M059J (cell line): ENCODE results near the gene BMS1. TPM values are rescaled to one million over a fixed set of nuclear protein-coding genes. Genes with fewer than 3 reads are reported as not detected.
"Not testable (repeated sequence)": the region's sequence is repeated elsewhere in the genome, so short reads cannot be mapped to it uniquely, and the experiment has no call there.

Experiments
- DNase-seq: peaks from one replicate; pipeline ENCODE4 v3.0.0-alpha.2; 2012; ENCODE audit warnings: low read depth
- total RNA-seq: library from RNA; depleted of rRNA; stranded (reverse); fragments of >200 nt; shearing (Covaris generic); gene quantifications from 2 replicates; pipeline ENCODE4 v1.2.3, GENCODE V29; 2014

BMS1 gene
- total RNA-seq, 1 experiment from 2014 or later = 20.6 TPM

DNA sequence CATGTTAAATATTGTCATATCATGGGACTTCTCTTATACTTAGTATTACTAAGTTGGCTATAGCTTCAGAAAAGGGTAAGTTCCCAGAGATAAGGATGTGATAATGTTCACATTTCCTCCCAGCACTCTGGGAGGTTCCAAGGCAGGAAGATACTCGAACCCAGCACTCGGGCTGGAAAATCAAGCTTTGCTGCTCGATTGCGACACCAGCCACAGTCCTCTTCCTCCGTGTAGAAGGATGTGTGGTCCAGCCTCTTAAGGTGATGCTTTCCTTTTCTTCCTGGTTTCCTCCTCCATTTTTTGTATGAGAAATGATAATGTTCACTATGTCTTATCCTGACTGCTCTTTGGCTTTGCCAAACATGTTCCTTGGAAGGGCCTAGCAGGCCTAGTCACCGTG lies 3.2 kb downstream of the BMS1 start:
- no peak for DNase-seq

- DNase-seq = no peak
These were observed 8.2 kb downstream of the BMS1 start for GRCh38 chr10:42790835-42791234.

DNA sequence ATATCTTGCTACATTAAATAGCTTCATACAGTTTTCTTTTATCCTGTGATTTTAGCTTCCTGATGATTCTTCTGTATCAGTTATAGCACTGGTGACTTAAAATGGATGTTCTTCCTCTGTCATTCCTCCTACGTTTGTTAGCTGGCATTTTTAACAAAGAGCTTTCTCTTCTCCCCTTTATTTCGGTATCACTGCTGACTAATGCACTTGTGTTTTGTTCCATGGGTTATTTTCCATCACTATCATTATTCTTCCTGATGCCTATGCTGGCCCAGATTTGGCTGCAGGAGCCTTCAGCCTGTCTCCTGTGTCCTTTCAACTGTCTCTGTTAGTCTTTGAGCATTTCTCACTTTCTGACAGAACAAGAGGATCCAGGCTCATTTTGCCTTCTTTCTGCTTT lies 13.1 kb downstream of the BMS1 start:
- DNase-seq = no peak

DNA sequence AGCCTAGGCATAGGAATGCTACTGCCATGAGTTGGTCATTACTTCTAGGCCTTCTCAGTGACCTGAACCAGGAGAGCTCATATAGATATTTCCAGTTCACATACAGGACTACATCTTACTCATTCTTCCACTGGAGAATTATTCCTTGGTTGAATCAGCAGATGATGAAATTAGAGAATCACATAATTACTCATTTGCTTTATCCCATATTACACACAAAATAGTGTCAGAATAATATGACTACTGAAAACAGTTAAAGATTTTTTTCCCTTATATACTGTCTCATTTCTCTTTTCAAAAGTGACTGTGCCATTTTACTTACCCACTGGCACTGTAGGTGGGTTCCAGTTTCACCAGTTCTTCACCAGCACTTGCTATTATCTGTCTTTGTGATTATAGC lies 18.5 kb downstream of the BMS1 start:
- DNase-seq = no peak

DNA sequence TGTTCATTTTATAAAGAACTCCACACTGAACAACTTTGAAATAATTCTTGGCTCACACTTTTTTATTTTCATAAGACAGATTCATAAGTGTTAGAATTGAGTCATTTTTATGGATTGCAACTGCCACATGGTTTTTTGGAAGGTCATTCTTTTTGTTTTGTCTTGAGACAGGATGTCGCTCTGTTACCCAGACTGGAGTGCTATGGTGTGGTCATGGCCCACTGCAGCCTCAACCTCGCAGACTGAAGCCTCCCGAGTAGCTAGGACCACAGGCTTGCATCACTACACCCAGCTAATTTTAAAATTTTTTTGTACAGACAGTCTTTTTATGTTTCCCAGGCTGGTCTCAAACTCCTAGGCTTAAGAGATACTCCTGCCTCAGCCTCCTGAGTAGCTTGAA lies 20.3 kb downstream of the BMS1 start:
- DNase-seq = no peak

GRCh38 chr10:42809676-42810075 lies 27.1 kb downstream of the BMS1 start:
- no peak for DNase-seq

GRCh38 chr10:42812028-42812427 lies 29.4 kb downstream of the BMS1 start:
- DNase-seq = no peak

- not testable (repeated sequence) for DNase-seq
These were observed 31.5 kb downstream of the BMS1 start for GRCh38 chr10:42813989-42814687.

DNA sequence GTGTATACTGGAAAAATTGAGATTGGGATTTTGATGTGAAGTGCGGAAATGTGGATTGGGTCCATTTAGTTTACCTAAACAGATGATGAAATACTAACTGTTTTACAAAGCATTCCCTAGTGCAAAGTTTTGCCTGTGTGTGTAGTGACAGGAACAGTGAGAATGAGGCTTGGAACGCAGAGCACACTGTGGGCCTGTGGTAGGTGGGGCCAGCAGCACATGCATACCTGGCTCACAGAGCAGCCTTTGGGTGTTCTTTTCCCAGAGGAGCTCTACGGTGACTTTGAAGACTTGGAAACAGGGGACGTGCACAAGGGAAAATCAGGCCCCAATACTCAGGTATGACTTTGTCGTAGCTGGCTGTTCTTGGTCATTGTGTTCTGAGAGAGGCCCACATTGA lies 33.7 kb downstream of the BMS1 start:
- not testable (repeated sequence) for DNase-seq

DNA sequence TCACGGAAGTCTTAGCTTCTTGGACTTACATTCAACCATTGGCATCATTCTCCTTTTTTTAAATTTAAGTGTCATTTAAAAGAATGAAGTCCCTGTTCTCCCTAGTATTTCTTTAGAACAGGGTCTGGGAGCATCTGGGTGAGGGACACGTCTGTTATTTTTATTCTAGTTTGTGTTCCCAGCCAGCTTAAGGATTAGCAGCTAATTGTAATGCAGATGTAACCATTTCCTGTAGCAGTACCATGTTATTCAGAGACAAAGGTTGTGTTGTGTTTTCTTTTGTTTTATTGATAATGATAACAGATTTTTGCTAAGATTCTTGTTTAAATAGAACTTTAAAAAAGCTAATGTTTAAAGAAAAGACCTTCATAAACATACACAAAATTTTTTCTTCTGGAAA lies 34.3 kb downstream of the BMS1 start:
- DNase-seq = no peak

DNA sequence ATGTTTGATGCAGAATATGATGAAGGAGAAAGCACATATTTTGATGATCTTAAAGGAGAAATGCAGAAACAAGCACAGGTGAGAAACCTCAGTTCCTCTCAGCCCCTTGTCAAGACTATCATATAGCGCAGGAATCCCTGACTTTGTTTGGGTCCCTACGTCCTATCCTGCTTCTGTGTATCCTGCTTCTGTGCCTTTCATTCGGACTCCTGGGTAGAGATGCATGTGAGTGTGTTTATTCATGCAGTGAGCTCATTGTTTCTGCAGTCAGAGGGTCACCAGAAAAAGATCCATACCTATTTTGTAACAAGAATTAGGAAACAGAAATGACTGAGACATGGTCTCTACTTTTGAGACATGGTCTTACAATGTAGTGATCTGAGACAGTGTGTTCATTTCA lies 34.8 kb downstream of the BMS1 start:
- DNase-seq = not testable (repeated sequence)

DNA sequence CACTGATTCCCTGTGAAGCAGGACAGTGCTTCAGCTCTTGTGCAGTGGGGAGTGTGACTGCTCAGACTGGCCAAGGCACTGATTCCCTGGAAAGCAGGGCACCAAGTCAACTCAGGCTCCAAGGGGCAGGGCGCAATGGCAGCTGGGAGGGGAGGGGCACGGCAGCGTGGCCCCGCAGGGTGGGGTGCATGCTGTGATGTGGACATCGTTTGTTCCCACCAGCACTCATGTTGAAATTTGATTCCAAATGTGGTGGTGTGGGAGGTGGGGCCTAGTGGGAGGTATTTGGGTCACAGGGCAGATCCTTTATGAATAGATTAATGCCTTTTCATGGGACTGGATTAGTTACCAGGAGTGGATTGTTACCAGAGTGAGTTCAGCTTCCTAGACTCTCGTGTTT lies 44.2 kb downstream of the BMS1 start:
- DNase-seq = not testable (repeated sequence)

DNA sequence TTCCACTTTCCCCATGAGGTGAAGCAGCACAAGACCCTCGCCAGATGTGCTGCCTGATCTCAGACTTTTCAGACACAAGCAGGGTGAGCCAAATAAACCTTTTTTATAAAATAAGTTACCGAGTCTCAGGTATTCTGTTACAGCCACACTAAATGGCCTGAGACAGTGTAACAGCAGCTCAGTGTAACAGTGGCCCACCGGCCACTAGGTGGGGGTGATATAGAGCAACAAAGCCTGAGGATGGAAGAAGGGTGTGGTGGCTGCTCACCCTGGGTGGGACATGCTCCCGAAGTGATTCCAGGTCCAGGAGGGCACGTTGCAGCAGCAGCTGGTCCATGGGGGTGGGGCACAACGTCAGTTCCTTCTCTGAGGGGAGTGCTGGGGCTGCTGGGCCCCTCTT lies 44.6 kb downstream of the BMS1 start:
- DNase-seq = no peak

DNA sequence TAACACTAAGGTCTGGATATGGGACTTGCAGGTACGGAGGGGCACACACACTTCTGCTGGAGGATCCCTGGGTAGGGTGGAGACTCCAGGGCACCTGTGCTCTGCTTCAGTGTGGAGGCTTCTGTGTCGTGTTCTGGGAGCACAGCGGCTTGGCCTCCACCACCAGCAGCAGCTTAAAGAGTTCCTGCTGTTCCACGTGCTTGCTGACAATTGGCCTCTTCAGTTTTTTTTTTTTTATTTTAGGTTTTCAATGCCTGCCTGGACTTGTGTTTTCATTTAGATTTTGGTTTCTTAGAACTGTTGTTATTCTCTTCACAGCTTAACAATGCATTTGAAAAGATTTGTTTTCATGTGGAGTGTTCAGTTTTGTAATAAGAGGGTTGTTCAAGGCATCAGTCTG lies 45.8 kb downstream of the BMS1 start:
- DNase-seq = not testable (repeated sequence)

DNA sequence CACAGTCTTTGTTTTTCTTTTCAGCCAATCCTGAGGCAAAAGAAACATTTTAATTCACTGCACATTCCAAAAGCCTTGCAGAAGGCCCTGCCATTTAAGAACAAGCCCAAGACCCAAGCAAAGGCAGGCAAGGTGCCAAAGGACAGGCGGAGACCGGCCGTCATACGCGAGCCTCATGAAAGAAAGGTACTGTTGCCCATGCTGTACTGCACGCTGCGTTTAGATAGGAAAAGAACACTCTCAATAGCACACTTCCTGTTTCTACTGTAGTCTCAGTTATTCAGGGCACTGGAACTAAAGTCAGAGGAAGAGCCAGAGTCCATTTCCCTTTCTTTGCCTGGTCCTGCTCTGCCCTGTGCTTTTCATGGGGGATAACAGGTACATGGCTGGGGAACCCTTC lies 47.6 kb downstream of the BMS1 start:
- no peak for DNase-seq

- no peak for DNase-seq
These were observed 53.5 kb downstream of the BMS1 start for GRCh38 chr10:42836096-42836495.

DNA sequence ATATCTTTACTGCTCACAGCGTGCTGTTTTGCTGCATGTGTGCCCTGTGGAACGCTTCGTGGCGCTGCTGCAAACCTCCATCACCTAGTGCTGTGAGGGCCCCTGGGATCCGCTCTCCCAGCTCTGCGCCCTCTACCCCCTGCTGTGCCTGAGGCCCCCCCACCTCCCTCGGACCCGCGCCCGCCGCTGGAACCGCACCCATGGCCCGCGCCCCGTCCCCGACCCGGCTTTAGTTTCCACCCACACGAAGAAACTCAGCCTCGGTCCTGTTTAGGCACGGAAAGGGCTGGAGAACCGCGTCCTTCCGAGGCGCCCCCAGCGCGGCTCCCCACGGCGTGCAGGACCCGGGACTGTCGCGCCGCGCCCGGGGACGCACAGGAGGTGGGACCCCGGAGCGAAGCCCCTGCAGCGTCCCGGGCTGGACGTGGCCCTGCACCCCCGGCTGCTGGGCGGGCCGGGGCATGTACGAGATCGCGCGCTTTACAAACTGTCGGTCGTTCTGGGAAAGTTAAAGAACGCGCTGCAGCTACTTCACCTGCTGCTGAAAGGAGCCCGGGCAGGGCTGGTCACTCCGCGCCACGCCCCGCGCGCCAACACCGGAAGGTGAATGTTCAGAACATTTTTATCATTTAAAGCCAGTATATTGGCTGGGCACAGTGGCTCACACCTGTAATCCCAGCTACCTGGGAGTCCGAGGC lies 54.3 kb downstream of the BMS1 start:
- no peak for DNase-seq

GRCh38 chr10:42844810-42845209 lies 62.2 kb downstream of the BMS1 start:
- DNase-seq = not testable (repeated sequence)

- DNase-seq = not testable (repeated sequence)
These were observed 64.7 kb downstream of the BMS1 start for GRCh38 chr10:42847261-42847660.

DNA sequence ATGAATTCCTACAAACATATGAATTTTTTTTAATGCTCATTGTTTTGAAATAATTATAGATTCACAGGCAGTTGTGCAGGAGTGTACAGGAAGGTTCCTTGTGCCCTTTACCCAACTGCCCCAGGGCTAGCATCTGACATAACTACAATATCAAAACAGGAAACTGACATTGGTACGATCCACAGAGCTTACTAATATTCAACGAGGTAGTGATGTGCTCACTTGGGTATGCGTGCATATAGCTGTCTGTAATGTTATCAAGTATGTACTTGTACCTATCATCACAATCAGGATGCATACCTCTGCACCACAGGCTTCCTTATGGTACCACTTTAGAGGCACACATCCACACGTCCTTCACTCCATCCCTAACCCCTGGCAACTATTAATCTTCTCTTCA lies 68.3 kb downstream of the BMS1 start:
- peak; percentile 9 for DNase-seq

DNA sequence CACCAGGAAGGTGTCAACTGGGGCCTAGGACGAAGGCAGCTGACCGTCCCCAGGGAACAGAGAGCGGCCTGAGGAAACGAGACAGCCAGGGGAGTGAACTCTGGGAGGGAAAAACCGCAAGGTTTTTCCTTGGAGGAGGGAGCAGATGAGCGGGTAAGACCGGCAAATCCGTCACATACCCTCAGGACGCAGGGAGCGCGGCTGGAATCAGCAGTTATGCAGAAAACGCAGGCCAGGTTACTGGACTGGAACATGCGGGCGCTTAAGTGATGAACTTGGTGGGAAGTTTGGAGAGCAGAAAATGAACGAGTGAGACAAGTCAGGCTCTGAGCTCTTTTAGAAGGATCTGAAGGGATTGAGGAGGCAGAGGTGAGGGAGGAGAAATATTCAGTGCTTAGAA lies 76.7 kb downstream of the BMS1 start:
- DNase-seq = no peak

DNA sequence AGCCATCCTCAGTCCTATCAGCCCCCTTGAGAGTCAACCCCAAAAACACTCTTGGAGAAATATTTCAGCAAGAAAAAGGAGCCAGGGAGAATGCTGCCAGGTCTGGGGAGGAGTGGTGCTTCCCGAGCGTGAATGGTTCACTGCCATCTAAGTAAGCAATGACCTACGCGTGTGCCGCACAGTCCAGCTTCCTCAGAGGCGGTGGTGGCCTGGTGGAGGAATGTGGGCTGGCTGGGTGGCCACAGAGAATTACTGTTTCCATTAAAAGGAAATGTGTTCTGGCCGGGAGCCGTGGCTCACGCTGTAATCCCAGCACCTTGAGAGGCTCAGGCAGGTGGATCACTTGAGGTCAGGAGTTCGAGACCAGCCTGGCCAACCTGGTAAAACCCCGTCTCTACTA lies 77.4 kb downstream of the BMS1 start:
- DNase-seq = not testable (repeated sequence)

GRCh38 chr10:42862801-42863200 lies 80.2 kb downstream of the BMS1 start:
- DNase-seq = not testable (repeated sequence)

DNA sequence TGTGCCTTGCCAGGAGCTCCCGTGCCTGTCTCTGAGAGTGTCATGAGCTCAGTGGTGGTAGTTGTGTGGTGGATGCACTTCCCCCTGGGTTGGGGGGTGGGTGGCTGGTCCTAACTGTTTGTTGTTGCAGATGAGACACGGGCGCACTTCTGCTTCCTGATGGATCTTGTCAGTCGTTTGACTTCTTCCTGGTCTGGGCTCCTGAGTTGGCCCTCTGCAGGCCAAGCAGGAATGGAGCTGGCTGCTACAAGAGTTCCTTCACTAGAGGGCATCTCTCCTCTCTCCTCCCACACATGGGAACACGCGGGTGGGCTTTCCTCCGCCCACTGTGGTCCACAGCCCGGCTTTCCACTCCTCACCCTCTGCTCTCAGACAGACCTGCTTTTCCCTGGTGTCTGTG lies 82.0 kb downstream of the BMS1 start:
- peak; percentile 18 for DNase-seq
